ENCODE results near the gene SORBS1.

Gene SORBS1

GRCh38 chr10:95428701-95429100 lies 132.5 kb downstream of the SORBS1 start:
- H3K4me3 ChIP-seq (ENCODE audit: low read depth, low read length) = no peak overlapping the region
- in situ Hi-C loops (cut with HindIII; ENCODE audit: low sequenced_read_pairs) = no loop called here
- no peak for DNase-seq (ENCODE audit: low read depth)
- no peak for TF ChIP-seq CTCF (IDR thresholded peaks at IDR 0.05; ENCODE audit: low read depth, low read length, missing control alignments)

GRCh38 chr10:95426482-95426881 lies 134.7 kb downstream of the SORBS1 start:
- no peak for DNase-seq (ENCODE audit: low read depth)
- in situ Hi-C loops (cut with HindIII; ENCODE audit: low sequenced_read_pairs) = no loop called here
- TF ChIP-seq CTCF (IDR thresholded peaks at IDR 0.05; ENCODE audit: low read depth, low read length, missing control alignments) = no peak
- H3K4me3 ChIP-seq (ENCODE audit: low read depth, low read length) = no peak overlapping the region

GRCh38 chr10:95425592-95426465 lies 135.3 kb downstream of the SORBS1 start:
- DNase-seq (ENCODE audit: low read depth) = no peak
- in situ Hi-C loops (cut with HindIII; ENCODE audit: low sequenced_read_pairs) = no loop called here
- no peak for TF ChIP-seq CTCF (IDR thresholded peaks at IDR 0.05; ENCODE audit: low read depth, low read length, missing control alignments)
- H3K4me3 ChIP-seq (ENCODE audit: low read depth, low read length) = no peak overlapping the region

GRCh38 chr10:95423164-95424005 lies 137.8 kb downstream of the SORBS1 start:
- H3K4me3 ChIP-seq (ENCODE audit: low read depth, low read length) = no peak overlapping the region
- DNase-seq (ENCODE audit: low read depth) = no peak
- no peak for TF ChIP-seq CTCF (IDR thresholded peaks at IDR 0.05; ENCODE audit: low read depth, low read length, missing control alignments)
- in situ Hi-C loops (cut with HindIII; ENCODE audit: low sequenced_read_pairs) = loop anchor here (25.0 kb wide), 1 partner anchor 164 kb away; no protein-coding TSS in a partner anchor

GRCh38 chr10:95422233-95422632 lies 138.9 kb downstream of the SORBS1 start:
- no peak overlapping the region for H3K4me3 ChIP-seq (ENCODE audit: low read depth, low read length)
- DNase-seq (ENCODE audit: low read depth) = no peak
- no peak for TF ChIP-seq CTCF (IDR thresholded peaks at IDR 0.05; ENCODE audit: low read depth, low read length, missing control alignments)
- in situ Hi-C loops (cut with HindIII; ENCODE audit: low sequenced_read_pairs) = loop anchor here (25.0 kb wide), 1 partner anchor 165 kb away; no protein-coding TSS in a partner anchor

GRCh38 chr10:95421782-95422181 lies 139.4 kb downstream of the SORBS1 start:
- no peak for DNase-seq (ENCODE audit: low read depth)
- TF ChIP-seq CTCF (IDR thresholded peaks at IDR 0.05; ENCODE audit: low read depth, low read length, missing control alignments) = no peak
- in situ Hi-C loops (cut with HindIII; ENCODE audit: low sequenced_read_pairs) = loop anchor here (25.0 kb wide), 1 partner anchor 166 kb away; no protein-coding TSS in a partner anchor
- H3K4me3 ChIP-seq (ENCODE audit: low read depth, low read length) = no peak overlapping the region

Measured in astrocyte of the cerebellum (primary cell).